HAP-1 (cell line): ENCODE data around the gene ST6GALNAC2.

Experiments
- DNase-seq, 2 experiments: peaks; one replicate each; pipeline ENCODE4 v3.0.0-alpha.2; 2016 to 2020; ENCODE audit warnings: low spot score in 2 of 2
- H3K27me3 ChIP-seq: fragments of 250-450 bp; sonication (Bioruptor Pico); 2 replicates; pipeline ENCODE4 v1.5.1; 2020; ENCODE audit warnings: low read depth, mild to moderate bottlenecking, moderate library complexity
- H3K36me3 ChIP-seq: fragments of 250-450 bp; sonication (Bioruptor Pico); replicated peaks from 2 replicates; pipeline ENCODE4 v1.5.1; 2020; ENCODE audit warnings: mild to moderate bottlenecking
- H3K4me1 ChIP-seq: fragments of 250-450 bp; sonication (Bioruptor Pico); 2 replicates; pipeline ENCODE4 v1.5.1; 2020; ENCODE audit warnings: mild to moderate bottlenecking
- H3K4me3 ChIP-seq: fragments of 250-450 bp; sonication (Bioruptor Pico); 2 replicates; pipeline ENCODE4 v1.5.1; 2020; ENCODE audit warnings: mild to moderate bottlenecking, moderate library complexity
- H3K9me3 ChIP-seq: fragments of 250-450 bp; sonication (Bioruptor Pico); 2 replicates; pipeline ENCODE4 v1.5.1; 2020; ENCODE audit warnings: mild to moderate bottlenecking, moderate library complexity
- in situ Hi-C: fragments of 300-500 bp; cut with MboI; formaldehyde crosslinking; loops from 3 replicates; pipeline ENCODE4 v1.14.3; 2020; ENCODE audit warnings: low sequenced_read_pairs, inconsistent platforms, mixed read lengths

The ST6GALNAC2 gene

GRCh38 chr17:76585649-76586593, at the start of gene ST6GALNAC2:
ST6GALNAC2 (minus strand) TSS chr17:76585860; CDS start chr17:76585808, 52 bp downstream.
- DNase-seq = peak; percentile 34 to 76
- Histone ChIP-seq H3K27me3 (peaks cover 2% of the 10 kb centered on the region; the same call in 1 of the 2 replicates), H3K4me1 (0 out of 2 replicates have a peak, but pooled peaks cover 4% of the 10 kb centered on the region), H3K4me3 (peak within 1 kb of the TSS; percentile 34), H3K9me3 (no peaks in the 10 kb centered on the region), H3K36me3 (no peaks in the 10 kb centered on the region)
- in situ Hi-C loops = no loop called here

- DNase-seq = no peak
- H3K4me1 ChIP-seq = no peaks in the 10 kb centered on the region; the same call in 1 of the 2 replicates
- no peaks in the 10 kb centered on the region for H3K27me3 ChIP-seq
- H3K4me3 ChIP-seq = no peak overlapping the region
- no peaks in the 10 kb centered on the region for H3K9me3 ChIP-seq
- H3K36me3 ChIP-seq = no peaks in the 10 kb centered on the region
- in situ Hi-C loops = no loop called here
These were observed 49.4 kb upstream of the ST6GALNAC2 start for GRCh38 chr17:76635039-76635438.

- in situ Hi-C loops = no loop called here
- no peak for DNase-seq
- H3K27me3 ChIP-seq = no peaks in the 10 kb centered on the region
- H3K4me1 ChIP-seq = no peaks in the 10 kb centered on the region; the same call in 1 of the 2 replicates
- no peaks in the 10 kb centered on the region for H3K36me3 ChIP-seq
- no peak overlapping the region for H3K4me3 ChIP-seq
- no peaks in the 10 kb centered on the region for H3K9me3 ChIP-seq
These were observed 48.1 kb upstream of the ST6GALNAC2 start for GRCh38 chr17:76633628-76634328.

GRCh38 chr17:76631821-76632565, 46.3 kb upstream of the ST6GALNAC2 start:
- in situ Hi-C loops = no loop called here
- Histone ChIP-seq H3K27me3 (no peaks in the 10 kb centered on the region), H3K4me1 (no peaks in the 10 kb centered on the region; the same call in 1 of the 2 replicates), H3K4me3 (no peak overlapping the region), H3K9me3 (no peaks in the 10 kb centered on the region), H3K36me3 (no peaks in the 10 kb centered on the region)
- no peak for DNase-seq

GRCh38 chr17:76630151-76630550, 44.5 kb upstream of the ST6GALNAC2 start:
- no peak overlapping the region for H3K4me3 ChIP-seq

GRCh38 chr17:76627510-76627909, 41.9 kb upstream of the ST6GALNAC2 start:
- 0 out of 2 replicates have a peak, but pooled peaks cover 4% of the 10 kb centered on the region for H3K27me3 ChIP-seq
- H3K4me1 ChIP-seq = no peaks in the 10 kb centered on the region
- no peak for DNase-seq
- no peak overlapping the region for H3K4me3 ChIP-seq
- no peaks in the 10 kb centered on the region for H3K36me3 ChIP-seq
- no peaks in the 10 kb centered on the region for H3K9me3 ChIP-seq
- in situ Hi-C loops = loop anchor here (10.0 kb wide), 1 partner anchor 103 kb away; no protein-coding TSS in a partner anchor

More at GRCh38 chr17:76630151-76630550, 44.5 kb upstream of the ST6GALNAC2 start:
- Histone ChIP-seq H3K36me3 (no peaks in the 10 kb centered on the region), H3K9me3 (no peaks in the 10 kb centered on the region), H3K27me3 (no peaks in the 10 kb centered on the region), H3K4me1 (no peaks in the 10 kb centered on the region)
- no peak for DNase-seq
- in situ Hi-C loops = no loop called here

GRCh38 chr17:76626442-76626841, 40.8 kb upstream of the ST6GALNAC2 start:
- Histone ChIP-seq H3K9me3 (no peaks in the 10 kb centered on the region), H3K27me3 (0 out of 2 replicates have a peak, but pooled peaks cover 4% of the 10 kb centered on the region), H3K4me3 (no peak overlapping the region), H3K4me1 (no peaks in the 10 kb centered on the region), H3K36me3 (no peaks in the 10 kb centered on the region)
- no peak for DNase-seq
- in situ Hi-C loops = loop anchor here (10.0 kb wide), 1 partner anchor 102 kb away; no protein-coding TSS in a partner anchor

- Histone ChIP-seq H3K9me3 (no peaks in the 10 kb centered on the region), H3K4me3 (no peak overlapping the region), H3K36me3 (no peaks in the 10 kb centered on the region), H3K4me1 (no peaks in the 10 kb centered on the region), H3K27me3 (0 out of 2 replicates have a peak, but pooled peaks cover 4% of the 10 kb centered on the region)
- in situ Hi-C loops = loop anchor here (10.0 kb wide), 1 partner anchor 101 kb away; no protein-coding TSS in a partner anchor
- no peak for DNase-seq
These were observed 39.8 kb upstream of the ST6GALNAC2 start for GRCh38 chr17:76625496-76625895.

GRCh38 chr17:76623271-76624146, 37.8 kb upstream of the ST6GALNAC2 start:
- H3K9me3 ChIP-seq = no peaks in the 10 kb centered on the region
- H3K4me1 ChIP-seq = no peaks in the 10 kb centered on the region
- in situ Hi-C loops = loop anchor here (10.0 kb wide), 1 partner anchor 99 kb away; no protein-coding TSS in a partner anchor
- no peak overlapping the region for H3K4me3 ChIP-seq
- peak; percentile 64 to 88 for DNase-seq
- no peaks in the 10 kb centered on the region for H3K36me3 ChIP-seq
- H3K27me3 ChIP-seq = 0 out of 2 replicates have a peak, but pooled peaks cover 4% of the 10 kb centered on the region

- Histone ChIP-seq H3K4me3 (no peak overlapping the region), H3K36me3 (no peaks in the 10 kb centered on the region), H3K9me3 (0 out of 2 replicates have a peak, but pooled peaks cover 3% of the 10 kb centered on the region), H3K27me3 (no peaks in the 10 kb centered on the region), H3K4me1 (no peaks in the 10 kb centered on the region)
- DNase-seq = no peak
- in situ Hi-C loops = no loop called here
These were observed 32.2 kb upstream of the ST6GALNAC2 start for GRCh38 chr17:76617838-76618237.

- 0 out of 2 replicates have a peak, but pooled peaks cover 3% of the 10 kb centered on the region for H3K9me3 ChIP-seq
- no peak overlapping the region for H3K4me3 ChIP-seq
- H3K36me3 ChIP-seq = no peaks in the 10 kb centered on the region
- H3K4me1 ChIP-seq = peaks cover 11% of the 10 kb centered on the region
- in situ Hi-C loops = no loop called here
- no peaks in the 10 kb centered on the region for H3K27me3 ChIP-seq
- no peak for DNase-seq
These were observed 29.4 kb upstream of the ST6GALNAC2 start for GRCh38 chr17:76614912-76615617.
